ENCODE measurements around the gene SLC26A9.

SLC26A9 gene

DNA sequence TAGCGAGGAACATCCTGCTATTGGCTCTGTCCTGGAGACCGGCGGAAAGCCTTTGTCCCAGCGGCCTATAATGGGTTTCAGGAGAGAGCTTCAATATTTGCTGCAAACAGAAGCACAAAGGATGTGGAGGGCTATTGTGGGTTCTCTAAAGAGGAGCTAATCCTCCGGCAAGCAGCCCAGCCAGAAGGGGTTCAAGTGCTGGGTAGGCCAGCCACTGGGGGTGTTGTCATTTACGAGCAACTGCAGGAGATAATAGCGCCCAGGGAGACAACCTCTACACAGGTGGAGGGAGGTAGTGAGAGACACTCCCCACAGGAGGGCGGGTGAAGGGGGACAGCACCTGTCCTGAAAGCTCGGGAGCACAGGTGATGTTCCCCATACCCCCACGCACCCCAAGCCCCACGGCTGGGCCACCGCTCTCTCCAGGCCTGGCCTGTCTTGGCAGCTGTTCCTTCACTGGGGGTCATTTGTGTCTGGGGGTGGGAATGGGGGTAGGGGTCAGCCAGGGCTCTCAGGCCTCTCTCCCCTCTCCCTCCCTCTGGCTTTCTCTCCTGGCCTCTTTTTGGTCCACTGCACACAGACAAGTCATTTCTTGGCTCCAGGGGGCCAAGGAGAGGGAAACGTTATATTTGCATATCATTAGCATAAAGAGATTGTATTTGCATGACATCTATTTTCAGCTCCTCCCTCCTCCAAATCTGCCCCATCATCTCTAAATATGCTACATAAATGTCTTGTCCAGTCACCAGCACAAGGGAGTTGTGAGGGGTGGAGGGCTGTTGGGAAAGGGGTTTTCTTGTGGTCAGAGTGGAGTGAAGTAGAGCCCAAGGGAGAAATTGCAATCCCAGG is 22.0 kb upstream of the SLC26A9 start:
- DNase-seq (no peak), ATAC-seq (replicated peaks) (no peak)
- Mint-ChIP-seq H3K27ac (no peak overlapping the region), H3K9me3 (no peaks in the 10 kb centered on the region), H3K4me1 (peaks cover 6 to 12% of the 10 kb centered on the region in 2 donors), H3K36me3 (no peaks in the 10 kb centered on the region), H3K27me3 (peaks cover 0 to 4% of the 10 kb centered on the region in 2 donors), H3K4me3 (no peak overlapping the region)

GRCh38 chr1:205963352-205964155 is 20.3 kb upstream of the SLC26A9 start:
- Mint-ChIP-seq H3K27me3 (peaks cover 5 to 11% of the 10 kb centered on the region in 2 donors), H3K36me3 (no peaks in the 10 kb centered on the region), H3K4me1 (peaks cover 6 to 12% of the 10 kb centered on the region in 2 donors), H3K27ac (no peak overlapping the region), H3K9me3 (no peaks in the 10 kb centered on the region), H3K4me3 (no peak overlapping the region)
- DNase-seq (no peak), ATAC-seq (replicated peaks) (no peak)

DNA sequence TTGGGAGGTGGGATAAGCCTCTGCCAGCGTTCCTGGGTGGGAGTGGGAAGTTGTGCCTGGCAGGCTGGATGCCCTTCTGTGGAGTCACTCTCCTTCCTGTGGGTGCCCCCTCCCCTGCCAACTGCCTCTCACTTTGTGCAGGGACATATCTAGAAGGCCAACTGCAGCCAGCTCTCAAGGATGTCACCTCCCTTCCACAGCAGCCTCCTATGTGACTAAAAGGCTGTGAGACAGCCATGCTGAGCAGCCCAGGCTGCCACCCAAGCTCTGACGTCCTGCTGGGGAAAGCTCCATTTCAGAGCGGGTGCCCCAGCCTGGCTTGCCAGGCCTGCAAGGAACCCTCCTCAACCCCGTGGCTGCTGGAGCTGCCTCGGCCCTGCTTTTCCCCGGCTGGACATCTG is 19.6 kb upstream of the SLC26A9 start:
- H3K4me1 Mint-ChIP-seq: peaks cover 6 to 12% of the 10 kb centered on the region in 2 donors
- no peaks in the 10 kb centered on the region for H3K9me3 Mint-ChIP-seq
- no peak for DNase-seq
- H3K27ac Mint-ChIP-seq: no peak overlapping the region
- no peaks in the 10 kb centered on the region for H3K36me3 Mint-ChIP-seq
- no peak overlapping the region for H3K4me3 Mint-ChIP-seq
- H3K27me3 Mint-ChIP-seq: peaks cover 5 to 11% of the 10 kb centered on the region in 2 donors
- ATAC-seq (replicated peaks): no peak

GRCh38 chr1:205961991-205962820 is 18.9 kb upstream of the SLC26A9 start:
- H3K9me3 Mint-ChIP-seq: no peaks in the 10 kb centered on the region
- peaks cover 5 to 11% of the 10 kb centered on the region in 2 donors for H3K27me3 Mint-ChIP-seq
- no peaks in the 10 kb centered on the region for H3K36me3 Mint-ChIP-seq
- no peak overlapping the region for H3K27ac Mint-ChIP-seq
- peaks cover 6 to 12% of the 10 kb centered on the region in 2 donors for H3K4me1 Mint-ChIP-seq
- DNase-seq: no peak
- H3K4me3 Mint-ChIP-seq: no peak overlapping the region
- ATAC-seq (replicated peaks): no peak

DNA sequence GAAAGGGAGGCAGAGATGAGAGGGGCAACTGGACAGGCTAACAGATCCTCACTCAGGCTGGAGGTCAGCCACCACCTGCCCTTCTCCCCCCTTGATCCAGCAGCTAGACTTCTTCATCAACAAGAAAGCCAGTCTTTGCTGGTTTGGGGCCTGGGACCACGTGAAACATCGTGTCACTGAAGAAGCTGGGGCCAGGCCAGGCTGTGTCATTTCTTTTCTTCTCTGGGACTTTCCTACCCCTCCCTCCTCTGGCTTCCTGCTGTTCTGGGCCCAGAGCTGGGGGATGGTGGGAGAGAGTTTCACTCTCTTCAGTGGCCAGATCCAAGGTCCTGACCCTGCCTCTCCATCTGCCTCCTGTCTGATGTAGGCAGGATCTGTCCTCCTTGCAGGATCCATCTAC is 18.1 kb upstream of the SLC26A9 start:
- Mint-ChIP-seq H3K36me3 (no peaks in the 10 kb centered on the region), H3K9me3 (no peaks in the 10 kb centered on the region), H3K27ac (peak overlapping the region; percentile 42), H3K27me3 (peaks cover 5 to 11% of the 10 kb centered on the region in 2 donors), H3K4me3 (no peak overlapping the region), H3K4me1 (peaks cover 6 to 12% of the 10 kb centered on the region in 2 donors)
- ATAC-seq (replicated peaks): peak; percentile 44 to 75
- DNase-seq: no peak

- Mint-ChIP-seq H3K36me3 (no peaks in the 10 kb centered on the region), H3K4me3 (no peak overlapping the region), H3K4me1 (peaks cover 6 to 10% of the 10 kb centered on the region in 2 donors), H3K27ac (no peak overlapping the region), H3K27me3 (peaks cover 5 to 11% of the 10 kb centered on the region in 2 donors), H3K9me3 (no peaks in the 10 kb centered on the region)
- ATAC-seq (replicated peaks): no peak
- DNase-seq: no peak
These were observed 16.5 kb upstream of the SLC26A9 start for GRCh38 chr1:205959789-205960188.

DNA sequence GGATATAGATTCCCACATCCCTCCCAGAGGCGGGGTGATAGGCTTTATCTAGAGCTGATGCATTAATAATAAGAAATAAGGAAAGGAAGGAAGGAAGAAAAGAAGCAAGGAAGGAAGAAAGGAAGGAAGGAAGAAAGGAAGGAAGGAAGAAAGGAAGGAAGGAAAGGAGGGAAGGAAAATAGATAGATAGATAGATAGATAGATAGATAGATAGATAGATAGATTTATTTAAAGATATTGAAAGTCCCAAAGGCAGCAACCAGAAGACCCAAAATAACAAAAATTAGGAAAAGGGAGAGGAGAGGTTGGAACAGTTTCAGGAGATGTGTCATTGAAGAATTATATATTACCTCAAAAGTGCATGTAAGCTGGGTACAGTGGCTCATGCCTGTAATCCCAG is 12.2 kb upstream of the SLC26A9 start:
- no peak overlapping the region for H3K4me3 Mint-ChIP-seq
- ATAC-seq (replicated peaks): no peak
- H3K4me1 Mint-ChIP-seq: no peaks in the 10 kb centered on the region
- no peaks in the 10 kb centered on the region for H3K36me3 Mint-ChIP-seq
- peaks cover 5 to 7% of the 10 kb centered on the region in 2 donors for H3K27me3 Mint-ChIP-seq
- H3K27ac Mint-ChIP-seq: no peak overlapping the region
- no peaks in the 10 kb centered on the region for H3K9me3 Mint-ChIP-seq
- no peak for DNase-seq

DNA sequence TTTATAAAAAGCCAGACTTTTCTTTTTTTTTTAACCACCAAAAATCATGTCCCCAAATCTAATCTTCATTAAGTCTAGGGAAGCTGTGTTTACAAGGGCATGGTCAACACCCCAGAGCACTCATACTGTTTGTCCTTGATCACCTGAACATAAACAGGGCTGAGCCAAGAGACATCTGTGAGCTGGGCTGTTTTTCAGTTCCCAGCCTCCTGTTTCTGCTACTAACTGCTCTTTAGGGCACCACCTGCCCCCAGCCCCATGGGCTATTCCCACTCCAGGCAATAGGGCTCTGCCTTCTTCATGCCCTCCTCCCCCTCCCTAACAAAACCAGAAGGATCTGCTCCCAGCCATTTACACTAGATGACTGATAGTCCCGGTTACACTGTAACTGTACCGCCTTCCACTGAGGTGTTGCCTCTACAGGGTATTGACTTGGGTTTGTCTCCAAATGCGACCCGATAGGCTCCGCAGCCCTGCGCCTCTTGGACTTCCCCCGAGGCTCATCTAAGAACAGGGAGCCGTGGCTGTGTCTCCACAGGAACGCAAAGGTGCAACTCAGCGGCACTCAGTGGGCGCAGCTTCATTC is 11.7 kb upstream of the SLC26A9 start:
- Mint-ChIP-seq H3K4me3 (no peak overlapping the region), H3K4me1 (no peaks in the 10 kb centered on the region), H3K27ac (no peak overlapping the region), H3K36me3 (no peaks in the 10 kb centered on the region), H3K9me3 (no peaks in the 10 kb centered on the region), H3K27me3 (peaks cover 5 to 7% of the 10 kb centered on the region in 2 donors)
- DNase-seq (no peak), ATAC-seq (replicated peaks) (no peak)

DNA sequence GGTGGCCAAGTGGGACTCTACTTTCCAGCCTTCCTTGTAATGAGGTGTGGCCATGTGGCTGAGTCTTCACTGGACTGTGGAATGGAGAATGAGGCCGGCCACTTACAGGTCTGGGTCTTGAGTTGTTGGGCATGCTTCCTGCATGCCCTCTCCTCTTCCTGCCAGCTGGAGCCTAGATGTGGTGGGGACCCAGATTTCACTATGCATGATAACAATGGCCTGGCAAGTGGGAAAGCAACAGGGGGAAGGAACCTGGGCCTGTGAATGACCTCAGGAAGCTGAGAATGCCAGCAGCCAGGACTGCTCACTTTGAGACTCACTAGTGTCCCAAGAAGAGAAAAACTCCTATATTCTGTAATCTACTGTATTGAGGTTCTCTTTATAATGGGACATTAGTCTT is 8.5 kb upstream of the SLC26A9 start:
- H3K27me3 Mint-ChIP-seq: no peaks in the 10 kb centered on the region
- H3K4me3 Mint-ChIP-seq: no peak overlapping the region
- H3K27ac Mint-ChIP-seq: no peak overlapping the region
- ATAC-seq (replicated peaks) (no peak), DNase-seq (no peak)
- no peaks in the 10 kb centered on the region for H3K36me3 Mint-ChIP-seq
- no peaks in the 10 kb centered on the region for H3K9me3 Mint-ChIP-seq
- H3K4me1 Mint-ChIP-seq: peaks cover 6 to 7% of the 10 kb centered on the region in 2 donors

DNA sequence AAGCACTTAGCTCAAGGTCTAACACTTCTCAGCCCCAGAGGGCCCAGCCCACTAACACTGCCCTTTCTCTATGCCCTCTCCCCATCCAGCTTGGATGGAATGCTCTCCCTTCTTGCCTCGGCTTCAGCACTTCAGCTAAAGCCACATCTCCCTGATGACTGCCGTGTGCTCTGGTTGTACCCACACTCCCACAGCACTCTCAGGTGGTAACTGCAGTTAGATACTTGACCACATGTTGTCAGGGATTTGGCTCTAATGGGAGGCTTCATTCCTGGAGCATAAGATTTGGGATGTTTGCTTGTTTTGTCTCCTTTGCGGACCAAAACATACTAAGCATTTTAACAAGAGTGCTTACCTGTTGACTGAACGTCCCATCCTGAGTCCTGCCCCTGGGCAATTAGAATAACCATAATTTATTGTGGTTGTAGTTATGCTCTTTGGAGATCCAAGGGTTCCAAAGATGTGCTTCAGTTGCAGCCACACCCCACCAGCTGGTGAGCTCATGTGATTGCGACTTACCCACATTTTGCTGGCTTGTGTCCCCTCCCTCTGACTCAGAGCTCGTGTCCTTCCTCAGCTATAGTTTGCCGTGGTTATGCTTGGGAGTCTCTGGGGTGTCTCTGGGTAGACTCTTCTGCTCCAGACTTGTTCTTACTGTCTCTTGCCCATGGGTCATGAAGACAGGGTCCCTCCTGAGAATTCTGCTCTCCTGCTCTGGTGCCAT is 7.7 kb upstream of the SLC26A9 start:
- H3K4me1 Mint-ChIP-seq: peaks cover 6 to 7% of the 10 kb centered on the region in 2 donors
- no peak overlapping the region for H3K27ac Mint-ChIP-seq
- no peaks in the 10 kb centered on the region for H3K27me3 Mint-ChIP-seq
- H3K9me3 Mint-ChIP-seq: no peaks in the 10 kb centered on the region
- ATAC-seq (replicated peaks) (no peak), DNase-seq (no peak)
- no peak overlapping the region for H3K4me3 Mint-ChIP-seq
- no peaks in the 10 kb centered on the region for H3K36me3 Mint-ChIP-seq

GRCh38 chr1:205950280-205950679 is 7.0 kb upstream of the SLC26A9 start:
- Mint-ChIP-seq H3K4me1 (peaks cover 6 to 7% of the 10 kb centered on the region in 2 donors), H3K36me3 (no peaks in the 10 kb centered on the region), H3K9me3 (no peaks in the 10 kb centered on the region), H3K27me3 (no peaks in the 10 kb centered on the region), H3K4me3 (no peak overlapping the region), H3K27ac (no peak overlapping the region)
- ATAC-seq (replicated peaks) (no peak), DNase-seq (no peak)

- Mint-ChIP-seq H3K9me3 (no peaks in the 10 kb centered on the region), H3K36me3 (no peaks in the 10 kb centered on the region), H3K27me3 (no peaks in the 10 kb centered on the region), H3K27ac (no peak overlapping the region), H3K4me1 (peaks cover 6 to 7% of the 10 kb centered on the region in 2 donors), H3K4me3 (no peak overlapping the region)
- no peak for DNase-seq
- ATAC-seq (replicated peaks): no peak
These were observed 6.5 kb upstream of the SLC26A9 start for GRCh38 chr1:205949753-205950152.

DNA sequence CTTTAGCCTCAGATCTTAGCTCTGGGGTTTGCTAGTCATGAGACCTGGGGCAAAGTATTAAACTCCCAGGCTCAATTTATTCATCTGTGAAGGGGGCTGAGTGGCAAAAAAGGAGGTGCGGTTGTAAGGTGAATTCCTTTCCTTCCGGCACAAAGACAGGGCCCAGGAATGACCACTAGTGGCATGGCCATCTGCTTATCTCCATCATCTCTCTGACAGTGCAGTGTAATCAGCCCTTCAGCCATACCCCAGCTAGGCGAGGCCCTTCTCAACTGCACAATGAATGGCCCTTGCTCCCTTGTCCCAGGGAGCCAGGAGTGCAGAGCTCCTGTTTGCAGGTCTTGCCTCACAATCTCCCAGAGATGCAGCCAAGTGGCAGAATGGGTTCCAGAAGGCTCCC is 5.6 kb upstream of the SLC26A9 start:
- ATAC-seq (replicated peaks) (no peak), DNase-seq (no peak)
- peaks cover 1 to 3% of the 10 kb centered on the region in 2 donors for H3K27me3 Mint-ChIP-seq
- no peaks in the 10 kb centered on the region for H3K9me3 Mint-ChIP-seq
- no peaks in the 10 kb centered on the region for H3K36me3 Mint-ChIP-seq
- H3K4me3 Mint-ChIP-seq: no peak overlapping the region
- peaks cover 6 to 7% of the 10 kb centered on the region in 2 donors for H3K4me1 Mint-ChIP-seq
- no peak overlapping the region for H3K27ac Mint-ChIP-seq

Data from stimulated activated naive B cell treated with anti-CD40 and anti-IgM and Interleukin-4, amounts not matched to agents 10 μg/mL and 1 μg/mL and 100 μg/mL, for 72 hours (primary cell).